ENCODE measurements around the gene WIPI1. TPM values are rescaled to one million over a fixed set of nuclear protein-coding genes. Genes with fewer than 3 reads are reported as not detected.

The WIPI1 gene
- total and polyA plus RNA-seq, 2 of the 13 experiments (the other 11 are each of a cell fraction or from before 2014, with no cell fraction given) = 29.4 to 141 TPM

DNA sequence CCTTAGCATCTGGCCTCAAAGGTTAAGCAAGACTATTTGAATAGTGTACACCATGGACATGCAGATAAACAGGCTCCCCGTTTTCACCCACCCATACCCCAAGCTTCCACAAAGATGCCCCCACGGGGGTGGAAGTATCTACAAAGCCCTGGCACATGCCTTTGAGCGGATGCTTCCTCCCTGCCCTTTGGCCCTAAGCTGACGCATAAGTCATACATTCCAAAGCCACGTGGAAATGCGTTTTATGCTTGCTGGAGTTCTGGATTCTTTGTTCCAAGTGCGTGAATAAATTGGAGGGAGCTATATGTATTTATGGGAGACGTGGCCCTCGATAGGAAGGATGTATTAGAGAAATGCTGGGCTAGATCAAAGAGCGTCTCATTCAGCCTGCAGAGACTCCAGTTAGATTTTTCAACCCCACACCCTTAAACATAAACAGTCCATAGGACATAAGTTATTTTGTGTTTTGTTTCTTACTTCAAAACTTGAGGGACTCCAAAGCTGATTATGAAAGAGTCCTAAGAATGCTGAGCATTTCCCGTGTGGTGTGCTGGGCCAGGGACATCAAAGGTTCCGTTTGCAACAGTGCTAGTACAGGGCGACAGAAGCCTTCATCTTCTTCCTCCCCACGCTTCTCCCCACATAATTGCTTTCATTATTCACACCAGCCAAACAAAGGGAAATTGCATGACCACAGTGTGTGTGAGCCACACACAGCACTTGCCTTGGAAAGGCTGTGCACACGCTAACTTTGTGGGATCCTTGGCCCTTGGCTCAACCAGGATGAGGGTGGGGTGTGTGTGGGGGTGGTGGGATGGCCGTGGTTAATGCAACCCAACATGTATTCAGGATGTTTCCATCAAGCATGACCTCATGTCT is 73.6 kb downstream of the WIPI1 start (continued):
- TF ChIP-seq, protein P1, sequence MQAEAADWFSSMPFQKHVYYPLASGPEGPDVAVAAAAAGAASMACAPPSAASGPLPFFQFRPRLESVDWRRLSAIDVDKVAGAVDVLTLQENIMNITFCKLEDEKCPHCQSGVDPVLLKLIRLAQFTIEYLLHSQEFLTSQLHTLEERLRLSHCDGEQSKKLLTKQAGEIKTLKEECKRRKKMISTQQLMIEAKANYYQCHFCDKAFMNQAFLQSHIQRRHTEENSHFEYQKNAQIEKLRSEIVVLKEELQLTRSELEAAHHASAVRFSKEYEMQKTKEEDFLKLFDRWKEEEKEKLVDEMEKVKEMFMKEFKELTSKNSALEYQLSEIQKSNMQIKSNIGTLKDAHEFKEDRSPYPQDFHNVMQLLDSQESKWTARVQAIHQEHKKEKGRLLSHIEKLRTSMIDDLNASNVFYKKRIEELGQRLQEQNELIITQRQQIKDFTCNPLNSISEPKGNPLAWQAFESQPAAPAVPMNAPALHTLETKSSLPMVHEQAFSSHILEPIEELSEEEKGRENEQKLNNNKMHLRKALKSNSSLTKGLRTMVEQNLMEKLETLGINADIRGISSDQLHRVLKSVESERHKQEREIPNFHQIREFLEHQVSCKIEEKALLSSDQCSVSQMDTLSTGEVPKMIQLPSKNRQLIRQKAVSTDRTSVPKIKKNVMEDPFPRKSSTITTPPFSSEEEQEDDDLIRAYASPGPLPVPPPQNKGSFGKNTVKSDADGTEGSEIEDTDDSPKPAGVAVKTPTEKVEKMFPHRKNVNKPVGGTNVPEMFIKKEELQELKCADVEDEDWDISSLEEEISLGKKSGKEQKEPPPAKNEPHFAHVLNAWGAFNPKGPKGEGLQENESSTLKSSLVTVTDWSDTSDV (CRISPR knock-in tag; IDR thresholded peaks at IDR 0.05) = no peak
- TF ChIP-seq ZNF672 (CRISPR knock-in tag; IDR thresholded peaks at IDR 0.05) = no peak; the same call in 1 of the 2 replicates
- TF ChIP-seq ZNF564 (CRISPR knock-in tag; IDR thresholded peaks at IDR 0.05) = peak; percentile 75; the same call in 1 of the 2 replicates
- TF ChIP-seq PAF1 (CRISPR knock-in tag; IDR thresholded peaks at IDR 0.05) = no peak
- TF ChIP-seq, protein P2, sequence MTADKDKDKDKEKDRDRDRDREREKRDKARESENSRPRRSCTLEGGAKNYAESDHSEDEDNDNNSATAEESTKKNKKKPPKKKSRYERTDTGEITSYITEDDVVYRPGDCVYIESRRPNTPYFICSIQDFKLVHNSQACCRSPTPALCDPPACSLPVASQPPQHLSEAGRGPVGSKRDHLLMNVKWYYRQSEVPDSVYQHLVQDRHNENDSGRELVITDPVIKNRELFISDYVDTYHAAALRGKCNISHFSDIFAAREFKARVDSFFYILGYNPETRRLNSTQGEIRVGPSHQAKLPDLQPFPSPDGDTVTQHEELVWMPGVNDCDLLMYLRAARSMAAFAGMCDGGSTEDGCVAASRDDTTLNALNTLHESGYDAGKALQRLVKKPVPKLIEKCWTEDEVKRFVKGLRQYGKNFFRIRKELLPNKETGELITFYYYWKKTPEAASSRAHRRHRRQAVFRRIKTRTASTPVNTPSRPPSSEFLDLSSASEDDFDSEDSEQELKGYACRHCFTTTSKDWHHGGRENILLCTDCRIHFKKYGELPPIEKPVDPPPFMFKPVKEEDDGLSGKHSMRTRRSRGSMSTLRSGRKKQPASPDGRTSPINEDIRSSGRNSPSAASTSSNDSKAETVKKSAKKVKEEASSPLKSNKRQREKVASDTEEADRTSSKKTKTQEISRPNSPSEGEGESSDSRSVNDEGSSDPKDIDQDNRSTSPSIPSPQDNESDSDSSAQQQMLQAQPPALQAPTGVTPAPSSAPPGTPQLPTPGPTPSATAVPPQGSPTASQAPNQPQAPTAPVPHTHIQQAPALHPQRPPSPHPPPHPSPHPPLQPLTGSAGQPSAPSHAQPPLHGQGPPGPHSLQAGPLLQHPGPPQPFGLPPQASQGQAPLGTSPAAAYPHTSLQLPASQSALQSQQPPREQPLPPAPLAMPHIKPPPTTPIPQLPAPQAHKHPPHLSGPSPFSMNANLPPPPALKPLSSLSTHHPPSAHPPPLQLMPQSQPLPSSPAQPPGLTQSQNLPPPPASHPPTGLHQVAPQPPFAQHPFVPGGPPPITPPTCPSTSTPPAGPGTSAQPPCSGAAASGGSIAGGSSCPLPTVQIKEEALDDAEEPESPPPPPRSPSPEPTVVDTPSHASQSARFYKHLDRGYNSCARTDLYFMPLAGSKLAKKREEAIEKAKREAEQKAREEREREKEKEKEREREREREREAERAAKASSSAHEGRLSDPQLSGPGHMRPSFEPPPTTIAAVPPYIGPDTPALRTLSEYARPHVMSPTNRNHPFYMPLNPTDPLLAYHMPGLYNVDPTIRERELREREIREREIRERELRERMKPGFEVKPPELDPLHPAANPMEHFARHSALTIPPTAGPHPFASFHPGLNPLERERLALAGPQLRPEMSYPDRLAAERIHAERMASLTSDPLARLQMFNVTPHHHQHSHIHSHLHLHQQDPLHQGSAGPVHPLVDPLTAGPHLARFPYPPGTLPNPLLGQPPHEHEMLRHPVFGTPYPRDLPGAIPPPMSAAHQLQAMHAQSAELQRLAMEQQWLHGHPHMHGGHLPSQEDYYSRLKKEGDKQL (CRISPR knock-in tag; IDR thresholded peaks at IDR 0.05; ENCODE audit: low read depth) = peak; percentile 80
- peak; percentile 74; the same call in 1 of the 2 replicates for TF ChIP-seq ZNF547 (CRISPR knock-in tag; IDR thresholded peaks at IDR 0.05)
- no peak for TF ChIP-seq MAF1 (CRISPR knock-in tag; IDR thresholded peaks at IDR 0.05; ENCODE audit: borderline replicate concordance)
- TF ChIP-seq GZF1 (CRISPR knock-in tag; IDR thresholded peaks at IDR 0.05) = no peak
- TF ChIP-seq, protein P3, sequence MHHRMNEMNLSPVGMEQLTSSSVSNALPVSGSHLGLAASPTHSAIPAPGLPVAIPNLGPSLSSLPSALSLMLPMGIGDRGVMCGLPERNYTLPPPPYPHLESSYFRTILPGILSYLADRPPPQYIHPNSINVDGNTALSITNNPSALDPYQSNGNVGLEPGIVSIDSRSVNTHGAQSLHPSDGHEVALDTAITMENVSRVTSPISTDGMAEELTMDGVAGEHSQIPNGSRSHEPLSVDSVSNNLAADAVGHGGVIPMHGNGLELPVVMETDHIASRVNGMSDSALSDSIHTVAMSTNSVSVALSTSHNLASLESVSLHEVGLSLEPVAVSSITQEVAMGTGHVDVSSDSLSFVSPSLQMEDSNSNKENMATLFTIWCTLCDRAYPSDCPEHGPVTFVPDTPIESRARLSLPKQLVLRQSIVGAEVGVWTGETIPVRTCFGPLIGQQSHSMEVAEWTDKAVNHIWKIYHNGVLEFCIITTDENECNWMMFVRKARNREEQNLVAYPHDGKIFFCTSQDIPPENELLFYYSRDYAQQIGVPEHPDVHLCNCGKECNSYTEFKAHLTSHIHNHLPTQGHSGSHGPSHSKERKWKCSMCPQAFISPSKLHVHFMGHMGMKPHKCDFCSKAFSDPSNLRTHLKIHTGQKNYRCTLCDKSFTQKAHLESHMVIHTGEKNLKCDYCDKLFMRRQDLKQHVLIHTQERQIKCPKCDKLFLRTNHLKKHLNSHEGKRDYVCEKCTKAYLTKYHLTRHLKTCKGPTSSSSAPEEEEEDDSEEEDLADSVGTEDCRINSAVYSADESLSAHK (CRISPR knock-in tag; IDR thresholded peaks at IDR 0.05; ENCODE audit: borderline replicate concordance) = peak; percentile 85; the same call in 1 of the 2 replicates
- TF ChIP-seq FOXO1 (CRISPR knock-in tag; IDR thresholded peaks at IDR 0.05) = peak; percentile 94
- TF ChIP-seq NFE2L2 (IDR thresholded peaks at IDR 0.05; ENCODE audit: low read length) = peak; percentile 22; the same call in 1 of the 2 replicates
- peak; percentile 71 for TF ChIP-seq ZNF768 (CRISPR knock-in tag; IDR thresholded peaks at IDR 0.05)
- peak; percentile 99 for TF ChIP-seq ZNF775 (CRISPR knock-in tag; IDR thresholded peaks at IDR 0.05; ENCODE audit: borderline replicate concordance)
- TF ChIP-seq, protein P4, sequence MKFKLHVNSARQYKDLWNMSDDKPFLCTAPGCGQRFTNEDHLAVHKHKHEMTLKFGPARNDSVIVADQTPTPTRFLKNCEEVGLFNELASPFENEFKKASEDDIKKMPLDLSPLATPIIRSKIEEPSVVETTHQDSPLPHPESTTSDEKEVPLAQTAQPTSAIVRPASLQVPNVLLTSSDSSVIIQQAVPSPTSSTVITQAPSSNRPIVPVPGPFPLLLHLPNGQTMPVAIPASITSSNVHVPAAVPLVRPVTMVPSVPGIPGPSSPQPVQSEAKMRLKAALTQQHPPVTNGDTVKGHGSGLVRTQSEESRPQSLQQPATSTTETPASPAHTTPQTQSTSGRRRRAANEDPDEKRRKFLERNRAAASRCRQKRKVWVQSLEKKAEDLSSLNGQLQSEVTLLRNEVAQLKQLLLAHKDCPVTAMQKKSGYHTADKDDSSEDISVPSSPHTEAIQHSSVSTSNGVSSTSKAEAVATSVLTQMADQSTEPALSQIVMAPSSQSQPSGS (CRISPR knock-in tag; IDR thresholded peaks at IDR 0.05) = peak; percentile 81; the same call in 1 of the 2 replicates
- peak; percentile 92 for TF ChIP-seq NFIC (IDR thresholded peaks at IDR 0.05; ENCODE audit: low read length)
- no peak for TF ChIP-seq FOXM1 (CRISPR knock-in tag; IDR thresholded peaks at IDR 0.05)

Measured in HepG2 (cell line).